Mucosa of descending colon (tissue), 3 donors: ENCODE results near the gene NT5C. TPM values are rescaled to one million over a fixed set of nuclear protein-coding genes. Genes with fewer than 3 reads are reported as not detected.

ENCODE experiments used
- ATAC-seq: fragments of 200-7000 bp; cut with Tn5 transposase; one replicate; pipeline ENCODE4 v1.9.1; 2020; ENCODE audit warnings: mild to moderate bottlenecking, moderate library complexity
- DNase-seq, 3 donors: peaks; one replicate each; pipeline ENCODE4 v3.0.0-alpha.2; 2020
- H3K36me3 ChIP-seq: fragments of 200-600 bp; one replicate; pipeline ENCODE4 v1.8.0; 2021; ENCODE audit warnings: low read depth, mild to moderate bottlenecking
- H3K4me1 ChIP-seq: fragments of 200-600 bp; one replicate; pipeline ENCODE4 v1.8.0; 2021; ENCODE audit warnings: low read depth, mild to moderate bottlenecking
- H3K4me3 ChIP-seq: fragments of 200-600 bp; one replicate; pipeline ENCODE4 v1.8.0; 2021; ENCODE audit warnings: mild to moderate bottlenecking
- H3K9me3 ChIP-seq: fragments of 200-600 bp; one replicate; pipeline ENCODE4 v1.8.0; 2021; ENCODE audit warnings: mild to moderate bottlenecking
- intact Hi-C, 2 donors: fragments of 100-400 bp; cut with DNase I in 1 of 2; cut with micrococcal nuclease in 1 of 2; formaldehyde crosslinking; loops; one replicate each; pipeline versions ENCODE4 v1.11.0 to v1.11.1; 2022; cut with DNase I, micrococcal nuclease
- total RNA-seq, 3 donors: library from RNA; stranded (reverse); fragmentation: NEBNext Ultra II Directional in 2 of 3; extraction: Animal tissue kit (Norgen Biotek cat#: 25700) in 2 of 3; gene quantifications; one replicate each; pipeline versions ENCODE4 v1.2.1 to v1.2.4, GENCODE V29; 2021 to 2023
- TF ChIP-seq, protein P1 (sequence below): fragments of 200-600 bp; IDR thresholded peaks from one replicate; pipeline ENCODE4 v1.8.0; 2022; ENCODE audit warnings: antibody characterized with exemption, mild to moderate bottlenecking
- donor health status: DM: no; HTN: no; CAD: no; lungs with moderate emphysema.
- donor health status: DM: no; HTN: no; CAD: no.
- donor health status: DM: no; HTN: yes; CAD: no.

NT5C gene
- total RNA-seq, 3 donors from 2014 or later = 57.2 to 97.6 (median 75.4) TPM

DNA sequence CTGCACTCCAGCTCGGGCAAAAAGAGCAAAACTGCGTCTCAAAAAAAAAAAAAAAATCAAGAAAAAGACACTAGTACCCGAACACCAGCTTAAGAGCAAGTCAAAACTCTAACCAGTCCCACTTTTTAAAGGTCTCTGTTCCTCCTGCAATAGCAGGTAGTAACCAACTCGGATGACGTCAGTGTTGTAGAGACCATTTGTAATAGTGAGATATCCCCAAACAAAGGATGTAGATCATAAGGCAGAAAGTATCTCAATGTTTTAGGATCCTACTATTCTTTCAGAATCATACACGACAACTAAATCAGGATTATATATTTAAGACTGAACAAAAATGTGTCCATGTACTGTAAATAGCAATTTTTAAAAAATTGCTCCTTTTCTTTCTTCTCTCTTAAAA, 20.4 kb upstream of the NT5C start:
- DNase-seq = no peak

DNA sequence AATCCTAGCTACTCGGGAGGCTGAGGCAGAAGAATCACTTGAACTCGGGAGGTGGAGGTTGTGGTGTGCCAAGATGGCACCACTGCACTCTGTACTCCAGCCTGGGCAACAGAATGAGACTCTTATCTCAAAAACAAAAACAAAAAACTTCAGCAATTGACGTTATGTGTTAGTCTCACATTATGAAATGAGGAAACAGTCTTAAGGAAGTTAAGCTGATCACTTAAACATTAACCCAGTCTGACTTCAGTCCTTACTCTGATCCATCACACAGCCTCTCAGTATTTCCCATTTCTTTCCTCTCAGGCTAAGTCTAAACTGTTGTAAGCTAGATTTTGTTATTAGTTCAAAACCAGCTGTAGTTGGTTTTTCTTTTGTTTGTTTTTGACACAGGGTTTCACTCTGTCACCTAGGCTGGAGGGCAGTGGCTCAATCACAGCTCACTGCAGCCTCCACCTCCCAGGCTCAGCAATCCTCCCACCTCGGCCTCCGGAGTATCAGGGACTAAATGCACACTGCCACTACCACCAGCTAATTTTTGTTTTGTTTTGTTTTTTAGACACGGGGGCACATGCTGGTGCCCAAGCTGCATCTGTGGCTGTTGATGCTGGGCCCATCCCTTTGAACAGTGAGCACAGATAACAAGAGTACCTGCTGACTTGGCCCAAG, 16.5 kb upstream of the NT5C start:
- no peaks in the 10 kb centered on the region for H3K9me3 ChIP-seq
- H3K36me3 ChIP-seq = peaks cover 3% of the 10 kb centered on the region
- no peak overlapping the region for H3K4me3 ChIP-seq
- intact Hi-C loops = no loop called here
- TF ChIP-seq, protein P1, sequence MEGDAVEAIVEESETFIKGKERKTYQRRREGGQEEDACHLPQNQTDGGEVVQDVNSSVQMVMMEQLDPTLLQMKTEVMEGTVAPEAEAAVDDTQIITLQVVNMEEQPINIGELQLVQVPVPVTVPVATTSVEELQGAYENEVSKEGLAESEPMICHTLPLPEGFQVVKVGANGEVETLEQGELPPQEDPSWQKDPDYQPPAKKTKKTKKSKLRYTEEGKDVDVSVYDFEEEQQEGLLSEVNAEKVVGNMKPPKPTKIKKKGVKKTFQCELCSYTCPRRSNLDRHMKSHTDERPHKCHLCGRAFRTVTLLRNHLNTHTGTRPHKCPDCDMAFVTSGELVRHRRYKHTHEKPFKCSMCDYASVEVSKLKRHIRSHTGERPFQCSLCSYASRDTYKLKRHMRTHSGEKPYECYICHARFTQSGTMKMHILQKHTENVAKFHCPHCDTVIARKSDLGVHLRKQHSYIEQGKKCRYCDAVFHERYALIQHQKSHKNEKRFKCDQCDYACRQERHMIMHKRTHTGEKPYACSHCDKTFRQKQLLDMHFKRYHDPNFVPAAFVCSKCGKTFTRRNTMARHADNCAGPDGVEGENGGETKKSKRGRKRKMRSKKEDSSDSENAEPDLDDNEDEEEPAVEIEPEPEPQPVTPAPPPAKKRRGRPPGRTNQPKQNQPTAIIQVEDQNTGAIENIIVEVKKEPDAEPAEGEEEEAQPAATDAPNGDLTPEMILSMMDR = no peak
- ATAC-seq = peak; percentile 94
- H3K4me1 ChIP-seq = peaks cover 10% of the 10 kb centered on the region
- DNase-seq = peak in 1 of 3 donors; percentile 42

More for the DNA sequence above, 20.4 kb upstream of the NT5C start:
- no peaks in the 10 kb centered on the region for H3K9me3 ChIP-seq
- TF ChIP-seq, protein P1 = no peak
- intact Hi-C loops = no loop called here
- H3K4me1 ChIP-seq = peaks cover 19% of the 10 kb centered on the region
- ATAC-seq = no peak
- H3K4me3 ChIP-seq = no peak overlapping the region
- no peaks in the 10 kb centered on the region for H3K36me3 ChIP-seq

DNA sequence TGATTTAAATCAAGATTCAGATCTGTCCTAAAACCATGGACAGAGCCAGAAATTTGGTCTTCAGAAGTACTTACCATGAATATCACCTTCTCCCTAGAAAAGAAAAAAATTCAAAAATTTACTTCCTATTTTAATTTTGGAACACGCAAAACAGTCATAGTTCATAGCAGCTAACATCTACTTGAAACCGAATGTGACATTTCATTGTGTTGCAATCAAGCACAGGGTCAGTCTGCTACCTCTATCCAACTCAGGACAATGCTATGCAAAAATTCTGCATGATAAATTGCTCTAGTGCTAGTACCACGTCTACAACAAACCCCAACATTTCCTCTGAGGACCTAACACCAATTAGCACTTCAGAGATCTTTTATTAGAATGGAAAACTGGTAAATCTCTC, 15.1 kb upstream of the NT5C start:
- peaks cover 3% of the 10 kb centered on the region for H3K36me3 ChIP-seq
- no peaks in the 10 kb centered on the region for H3K9me3 ChIP-seq
- H3K4me1 ChIP-seq = peaks cover 10% of the 10 kb centered on the region
- no peak overlapping the region for H3K4me3 ChIP-seq
- DNase-seq (no peak), ATAC-seq (no peak)
- intact Hi-C loops = no loop called here
- TF ChIP-seq, protein P1 = no peak

DNA sequence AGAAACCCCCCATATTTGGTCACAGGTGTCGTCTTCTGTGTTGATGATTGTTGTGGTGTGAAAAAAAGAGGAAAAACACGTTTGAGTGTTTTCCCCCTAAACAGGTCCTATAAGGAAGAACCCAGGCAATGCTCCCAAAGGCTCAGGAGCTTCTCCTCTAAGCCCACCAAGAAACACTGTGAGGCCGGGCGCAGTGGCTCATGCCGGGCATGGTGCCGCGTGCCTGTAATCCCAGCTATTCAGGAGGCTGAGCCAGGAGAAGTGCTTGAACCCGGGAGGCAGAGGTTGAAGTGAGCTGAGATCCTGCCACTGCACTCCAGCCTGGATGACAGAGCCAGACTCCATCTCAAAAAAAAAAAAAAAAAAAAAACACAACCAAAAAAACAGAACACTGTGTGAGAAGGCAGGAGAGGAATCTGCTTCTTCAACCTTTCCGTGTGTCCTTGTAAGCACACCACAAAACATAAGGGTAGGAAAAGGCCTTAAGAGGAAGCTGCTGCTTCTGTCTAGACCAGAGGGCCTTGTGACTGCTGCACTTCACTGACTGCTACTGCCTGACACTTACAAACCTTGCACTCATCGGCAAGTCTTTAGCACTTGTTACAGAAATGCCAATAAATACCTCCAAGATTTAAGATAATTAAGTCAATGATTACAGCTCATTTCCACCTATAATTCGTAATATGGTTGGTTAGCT, 13.4 kb upstream of the NT5C start:
- intact Hi-C loops = no loop called here
- peaks cover 10% of the 10 kb centered on the region for H3K4me1 ChIP-seq
- no peak for DNase-seq

GRCh38 chr17:75142236-75142971, 10.9 kb upstream of the NT5C start:
- ATAC-seq (no peak), DNase-seq (no peak)
- Histone ChIP-seq H3K4me1 (no peaks in the 10 kb centered on the region), H3K36me3 (peaks cover 3% of the 10 kb centered on the region), H3K9me3 (no peaks in the 10 kb centered on the region), H3K4me3 (no peak overlapping the region)
- TF ChIP-seq, protein P1 = no peak
- intact Hi-C loops = no loop called here

More for the DNA sequence above, 13.4 kb upstream of the NT5C start:
- H3K4me3 ChIP-seq = no peak overlapping the region
- H3K36me3 ChIP-seq = peaks cover 3% of the 10 kb centered on the region
- TF ChIP-seq, protein P1 = no peak
- H3K9me3 ChIP-seq = no peaks in the 10 kb centered on the region
- no peak for ATAC-seq
